DOHH2 (cell line): Measurements from ENCODE around the gene RNF135.

Experiments
- EZH2phosphoT487 ChIP-seq: fragments of 200-600 bp; sonication (generic); IDR thresholded peaks from 2 replicates; pipeline ENCODE4 v1.6.1; 2017; ENCODE audit warnings: borderline replicate concordance, mild to moderate bottlenecking, antibody characterized with exemption, low read length, moderate library complexity, mixed read lengths
- TF ChIP-seq, protein P1 (sequence below): fragments of 200-600 bp; sonication (generic); IDR thresholded peaks from one replicate; pipeline ENCODE4 v1.5.1; 2014; ENCODE audit warnings: antibody characterized with exemption, mild to moderate bottlenecking, low read depth, low read length; ENCODE audit not compliant: poor library complexity, severe bottlenecking

DNA sequence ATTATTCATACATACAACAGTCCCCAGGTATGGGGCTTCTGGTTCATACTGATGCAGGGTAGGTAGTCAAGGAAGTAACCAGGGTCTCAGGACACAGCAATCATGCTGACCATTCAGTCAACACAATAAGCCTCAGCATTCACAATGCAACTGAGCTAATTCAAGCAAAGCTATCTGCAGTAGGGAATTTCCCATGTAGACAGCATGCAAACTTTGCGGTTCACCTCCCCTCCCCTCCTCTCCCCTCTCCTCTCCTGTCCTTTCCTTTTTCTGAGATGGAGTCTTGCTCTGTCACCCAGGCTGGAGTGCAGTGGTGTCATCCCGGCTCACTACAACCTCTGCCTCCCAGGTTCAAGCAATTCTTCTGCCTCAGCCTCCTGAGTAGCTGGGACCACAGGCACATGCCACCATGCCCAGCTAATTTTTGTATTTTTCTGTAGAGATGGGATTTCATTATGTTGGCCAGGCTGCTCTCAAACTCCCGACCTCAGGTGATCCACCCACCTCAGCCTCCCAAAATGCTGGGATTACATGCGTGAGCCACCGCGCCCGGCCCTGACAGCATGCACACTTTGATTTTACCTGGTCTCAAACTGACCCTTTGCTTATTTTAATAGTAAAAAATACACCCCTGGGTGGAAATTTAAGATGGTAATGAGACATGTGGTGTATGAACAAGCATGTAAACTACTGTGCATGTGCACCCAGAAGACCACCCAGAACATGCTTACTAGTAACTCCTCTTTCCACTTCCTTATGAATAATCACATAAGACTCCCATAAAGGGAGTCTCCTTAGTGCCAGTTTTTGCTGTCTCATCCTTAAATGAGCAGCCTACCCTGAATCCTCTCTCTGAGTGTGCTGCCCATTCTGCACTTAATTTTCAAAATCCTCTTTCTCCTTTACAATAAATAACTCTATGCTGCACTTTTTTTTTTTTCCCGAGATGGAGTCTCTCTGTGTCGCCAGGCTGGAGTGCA lies 9.3 kb upstream of the RNF135 start:
- TF ChIP-seq, protein P1, sequence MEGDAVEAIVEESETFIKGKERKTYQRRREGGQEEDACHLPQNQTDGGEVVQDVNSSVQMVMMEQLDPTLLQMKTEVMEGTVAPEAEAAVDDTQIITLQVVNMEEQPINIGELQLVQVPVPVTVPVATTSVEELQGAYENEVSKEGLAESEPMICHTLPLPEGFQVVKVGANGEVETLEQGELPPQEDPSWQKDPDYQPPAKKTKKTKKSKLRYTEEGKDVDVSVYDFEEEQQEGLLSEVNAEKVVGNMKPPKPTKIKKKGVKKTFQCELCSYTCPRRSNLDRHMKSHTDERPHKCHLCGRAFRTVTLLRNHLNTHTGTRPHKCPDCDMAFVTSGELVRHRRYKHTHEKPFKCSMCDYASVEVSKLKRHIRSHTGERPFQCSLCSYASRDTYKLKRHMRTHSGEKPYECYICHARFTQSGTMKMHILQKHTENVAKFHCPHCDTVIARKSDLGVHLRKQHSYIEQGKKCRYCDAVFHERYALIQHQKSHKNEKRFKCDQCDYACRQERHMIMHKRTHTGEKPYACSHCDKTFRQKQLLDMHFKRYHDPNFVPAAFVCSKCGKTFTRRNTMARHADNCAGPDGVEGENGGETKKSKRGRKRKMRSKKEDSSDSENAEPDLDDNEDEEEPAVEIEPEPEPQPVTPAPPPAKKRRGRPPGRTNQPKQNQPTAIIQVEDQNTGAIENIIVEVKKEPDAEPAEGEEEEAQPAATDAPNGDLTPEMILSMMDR = no peak
- no peak for TF ChIP-seq EZH2phosphoT487
